VCaP (cell line): Measurements from ENCODE around the gene ANAPC4.

Experiments used
- H3K27ac ChIP-seq: fragments of 450-650 bp; 2 replicates; pipeline ENCODE4 v1.5.1; 2017
- TF ChIP-seq, protein P1 (sequence below): fragments of 450-650 bp; conservative IDR thresholded peaks from 2 replicates; pipeline ENCODE4 v1.5.1; 2017; ENCODE audit warnings: mild to moderate bottlenecking, moderate library complexity

The ANAPC4 gene

DNA sequence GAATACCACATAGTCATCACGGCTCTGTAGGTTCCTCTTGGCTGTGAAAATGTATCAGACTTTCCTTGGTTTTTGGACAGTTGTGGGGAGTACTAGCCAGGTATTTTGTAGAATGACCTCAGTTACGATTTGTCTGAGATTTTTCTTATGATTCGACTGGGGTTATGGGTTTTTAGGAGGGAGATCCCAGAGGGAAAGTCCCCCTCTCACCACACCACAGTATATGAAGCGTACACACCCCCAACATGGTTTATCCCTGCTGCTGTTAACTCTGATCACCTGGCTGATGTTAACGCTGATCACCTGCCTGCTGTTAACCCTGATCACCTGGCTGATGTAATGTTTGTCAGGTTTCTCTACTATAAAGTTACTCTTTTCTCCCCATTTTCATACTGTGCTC is 72.6 kb downstream of the ANAPC4 start:
- TF ChIP-seq, protein P1, sequence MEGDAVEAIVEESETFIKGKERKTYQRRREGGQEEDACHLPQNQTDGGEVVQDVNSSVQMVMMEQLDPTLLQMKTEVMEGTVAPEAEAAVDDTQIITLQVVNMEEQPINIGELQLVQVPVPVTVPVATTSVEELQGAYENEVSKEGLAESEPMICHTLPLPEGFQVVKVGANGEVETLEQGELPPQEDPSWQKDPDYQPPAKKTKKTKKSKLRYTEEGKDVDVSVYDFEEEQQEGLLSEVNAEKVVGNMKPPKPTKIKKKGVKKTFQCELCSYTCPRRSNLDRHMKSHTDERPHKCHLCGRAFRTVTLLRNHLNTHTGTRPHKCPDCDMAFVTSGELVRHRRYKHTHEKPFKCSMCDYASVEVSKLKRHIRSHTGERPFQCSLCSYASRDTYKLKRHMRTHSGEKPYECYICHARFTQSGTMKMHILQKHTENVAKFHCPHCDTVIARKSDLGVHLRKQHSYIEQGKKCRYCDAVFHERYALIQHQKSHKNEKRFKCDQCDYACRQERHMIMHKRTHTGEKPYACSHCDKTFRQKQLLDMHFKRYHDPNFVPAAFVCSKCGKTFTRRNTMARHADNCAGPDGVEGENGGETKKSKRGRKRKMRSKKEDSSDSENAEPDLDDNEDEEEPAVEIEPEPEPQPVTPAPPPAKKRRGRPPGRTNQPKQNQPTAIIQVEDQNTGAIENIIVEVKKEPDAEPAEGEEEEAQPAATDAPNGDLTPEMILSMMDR: no peak
- no peak overlapping the region for H3K27ac ChIP-seq

DNA sequence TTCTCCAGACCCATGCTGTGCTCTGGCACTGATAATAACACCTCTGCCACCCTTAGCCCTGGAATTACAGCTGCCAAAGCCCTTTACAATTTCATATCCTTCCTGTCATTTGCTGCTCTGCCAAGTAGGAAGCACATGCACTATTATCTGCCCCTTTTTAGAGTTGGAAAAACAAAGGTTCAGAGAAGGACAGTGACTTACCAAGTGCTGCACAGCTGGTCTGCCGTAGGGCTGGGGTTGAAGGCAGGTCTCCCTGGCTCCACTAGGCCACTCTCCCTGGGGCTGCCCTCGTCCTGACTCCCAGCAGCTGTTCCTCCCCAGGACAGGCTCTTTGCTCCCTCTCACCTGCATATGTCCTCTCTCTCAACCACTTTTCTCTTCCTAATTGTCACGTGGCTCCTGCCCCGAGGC is 73.4 kb downstream of the ANAPC4 start:
- TF ChIP-seq, protein P1: no peak
- H3K27ac ChIP-seq: no peak overlapping the region

DNA sequence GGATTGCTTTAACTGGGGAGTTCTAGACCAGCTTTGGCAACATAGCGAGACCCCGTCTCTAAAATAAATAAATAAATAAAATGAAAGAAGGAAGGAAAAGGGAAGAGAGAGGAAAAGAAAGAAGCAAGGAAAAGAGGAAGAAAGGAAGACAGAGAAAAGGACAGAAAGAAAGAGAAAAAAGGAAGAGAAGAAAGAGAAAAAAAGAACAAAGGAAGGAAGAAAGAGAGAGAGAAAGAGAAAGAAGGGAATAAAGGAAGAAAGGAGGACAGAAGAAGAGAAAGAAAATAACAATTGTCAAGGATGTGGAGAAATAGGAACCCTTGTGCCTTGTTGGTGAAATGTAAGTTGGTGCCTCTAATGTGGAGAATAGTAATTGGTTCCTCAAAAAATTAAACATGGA is 74.6 kb downstream of the ANAPC4 start:
- no peak overlapping the region for H3K27ac ChIP-seq
- TF ChIP-seq, protein P1: no peak

DNA sequence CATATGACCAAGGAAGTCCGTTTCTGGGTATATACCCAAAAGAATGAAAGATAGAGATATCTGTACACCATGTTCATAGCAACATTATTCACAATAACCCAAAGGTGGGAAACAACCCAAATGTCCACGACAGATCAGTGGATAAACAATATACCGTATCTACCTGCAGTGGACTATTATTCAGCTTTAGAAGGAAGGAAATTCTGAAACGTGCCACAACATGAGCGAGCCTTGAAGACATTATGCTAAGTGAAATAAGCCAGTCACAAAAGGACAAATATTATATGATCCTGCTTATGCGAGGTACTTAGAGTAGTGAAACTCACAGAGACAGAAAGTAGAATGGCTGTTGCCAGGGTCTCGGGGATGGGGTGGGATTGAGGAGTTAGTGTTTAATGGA is 75.0 kb downstream of the ANAPC4 start:
- H3K27ac ChIP-seq: no peak overlapping the region
- TF ChIP-seq, protein P1: no peak

DNA sequence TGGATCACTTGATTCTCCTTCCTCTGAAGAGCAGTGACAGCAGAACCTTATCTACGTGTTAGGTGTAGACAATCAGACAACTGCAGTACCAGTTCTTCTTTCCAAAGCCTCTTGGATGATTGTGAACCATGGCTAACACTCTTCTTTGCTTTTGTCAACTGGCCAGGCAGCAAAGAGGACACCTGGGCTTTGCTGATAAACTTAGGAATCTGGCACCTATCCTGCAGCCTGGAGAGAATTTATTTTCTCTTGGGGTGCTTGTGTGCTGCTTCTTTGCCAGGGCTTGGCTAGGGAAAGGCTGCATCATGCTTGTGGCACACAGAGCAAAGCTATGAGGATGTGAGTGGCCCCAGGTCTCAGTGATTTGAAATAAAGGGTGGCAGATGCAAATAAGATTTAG is 77.4 kb downstream of the ANAPC4 start:
- H3K27ac ChIP-seq: no peak overlapping the region
- TF ChIP-seq, protein P1: no peak

DNA sequence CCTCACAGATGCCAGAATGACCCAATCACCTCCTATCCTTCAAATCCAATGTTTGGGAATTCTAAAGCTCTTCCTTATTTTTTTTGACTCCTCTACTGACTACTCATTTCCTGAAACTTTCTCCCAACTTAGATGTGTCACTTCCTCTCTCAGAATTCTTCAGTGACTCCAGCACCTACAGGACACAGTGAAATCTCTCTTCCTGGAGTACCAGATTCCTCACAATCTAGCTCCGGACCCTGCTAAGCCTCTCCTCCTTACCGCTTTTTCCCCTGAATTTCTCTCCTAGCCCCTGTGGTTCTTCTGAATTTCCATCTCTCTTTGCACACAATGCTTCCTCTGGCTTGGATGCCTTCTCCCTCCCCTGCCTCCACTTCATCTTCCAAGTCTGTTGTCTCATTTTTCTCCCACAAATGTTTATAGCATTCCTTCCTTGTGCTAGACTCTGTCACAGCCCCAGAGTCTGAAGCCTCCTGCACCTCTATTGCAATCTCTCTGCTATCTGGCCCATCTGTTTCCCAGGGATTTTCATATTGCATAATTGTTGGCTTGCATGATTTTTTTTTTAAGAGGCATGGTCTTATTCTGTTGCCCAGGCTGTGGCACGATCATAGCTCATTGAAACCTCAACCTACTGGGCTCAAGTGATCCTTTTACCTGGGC is 80.1 kb downstream of the ANAPC4 start:
- TF ChIP-seq, protein P1: no peak
- no peak overlapping the region for H3K27ac ChIP-seq

DNA sequence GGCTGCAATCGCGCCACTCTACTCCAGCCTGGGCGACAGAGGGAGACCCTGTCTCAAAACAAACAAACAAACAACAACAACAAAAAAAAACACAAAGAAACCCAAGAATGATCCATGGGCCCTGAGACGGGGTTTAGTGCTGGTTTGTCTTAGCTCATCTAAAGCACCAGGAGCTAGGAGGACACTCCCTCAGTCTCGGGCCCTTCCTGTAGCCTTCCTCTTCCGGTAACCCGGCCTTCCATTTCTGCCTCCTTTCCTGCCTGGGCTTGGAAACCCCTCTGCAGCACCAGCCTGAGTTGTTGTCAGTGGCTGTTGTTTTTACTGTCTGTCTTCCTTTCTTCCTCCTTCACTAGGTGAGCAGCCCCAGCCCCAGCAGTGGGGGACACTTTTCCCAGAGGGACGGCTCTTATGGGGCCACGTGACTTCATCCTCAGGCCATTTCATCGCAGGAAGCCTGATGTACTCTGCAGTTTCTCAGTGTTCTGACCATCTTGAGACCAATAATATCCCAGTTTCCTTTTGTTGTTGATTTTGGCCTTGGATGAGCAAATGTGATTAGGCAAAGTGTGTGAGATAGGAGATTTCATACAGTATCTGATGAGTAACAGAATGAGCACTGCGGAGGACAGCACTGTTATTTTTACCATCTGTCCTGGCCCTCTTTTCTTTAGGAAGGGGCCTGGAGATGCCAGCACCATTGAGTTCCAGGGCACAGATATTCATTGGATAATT is 90.1 kb downstream of the ANAPC4 start:
- TF ChIP-seq, protein P1: no peak
- H3K27ac ChIP-seq: no peak overlapping the region
